ENCODE results near the gene FBLN5. TPM values are rescaled to one million over a fixed set of nuclear protein-coding genes. Genes with fewer than 3 reads are reported as not detected.
A peak's percentile ranks its signal among the peaks of the same experiment; 100 is the strongest.
"Not testable (repeated sequence)": the region's sequence is repeated elsewhere in the genome, so short reads cannot be mapped to it uniquely, and the experiment has no call there.

FBLN5 gene
- total RNA-seq, 6 experiments from 2014 or later = 6.7 to 36.3 (median 17.8) TPM

DNA sequence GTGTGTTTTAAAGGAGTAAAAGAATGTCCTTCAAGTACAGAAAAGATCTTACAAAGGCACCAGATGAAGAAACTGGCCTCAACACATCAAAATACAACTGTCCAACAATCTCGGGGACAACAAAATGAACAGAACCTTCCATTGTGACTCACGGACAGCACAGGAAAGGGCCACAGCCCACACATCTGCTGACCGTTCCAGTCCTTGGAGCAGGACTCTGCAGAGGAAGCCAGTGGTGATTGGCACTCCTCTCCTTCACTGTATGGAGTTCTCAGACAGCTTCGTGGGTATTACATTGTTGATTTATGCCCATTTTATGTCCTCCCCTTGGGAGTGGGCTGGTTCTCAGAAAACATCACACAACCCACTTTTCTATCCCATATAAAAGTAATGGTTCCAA, 47.7 kb downstream of the FBLN5 start:
- TF ChIP-seq POLR2A (IDR thresholded peaks at IDR 0.05) = no peak
- TF ChIP-seq, protein P1, sequence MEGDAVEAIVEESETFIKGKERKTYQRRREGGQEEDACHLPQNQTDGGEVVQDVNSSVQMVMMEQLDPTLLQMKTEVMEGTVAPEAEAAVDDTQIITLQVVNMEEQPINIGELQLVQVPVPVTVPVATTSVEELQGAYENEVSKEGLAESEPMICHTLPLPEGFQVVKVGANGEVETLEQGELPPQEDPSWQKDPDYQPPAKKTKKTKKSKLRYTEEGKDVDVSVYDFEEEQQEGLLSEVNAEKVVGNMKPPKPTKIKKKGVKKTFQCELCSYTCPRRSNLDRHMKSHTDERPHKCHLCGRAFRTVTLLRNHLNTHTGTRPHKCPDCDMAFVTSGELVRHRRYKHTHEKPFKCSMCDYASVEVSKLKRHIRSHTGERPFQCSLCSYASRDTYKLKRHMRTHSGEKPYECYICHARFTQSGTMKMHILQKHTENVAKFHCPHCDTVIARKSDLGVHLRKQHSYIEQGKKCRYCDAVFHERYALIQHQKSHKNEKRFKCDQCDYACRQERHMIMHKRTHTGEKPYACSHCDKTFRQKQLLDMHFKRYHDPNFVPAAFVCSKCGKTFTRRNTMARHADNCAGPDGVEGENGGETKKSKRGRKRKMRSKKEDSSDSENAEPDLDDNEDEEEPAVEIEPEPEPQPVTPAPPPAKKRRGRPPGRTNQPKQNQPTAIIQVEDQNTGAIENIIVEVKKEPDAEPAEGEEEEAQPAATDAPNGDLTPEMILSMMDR (IDR thresholded peaks at IDR 0.05) = no peak
- Histone ChIP-seq H3K27ac (no peak overlapping the region), H3K36me3 (no peaks in the 10 kb centered on the region), H3K4me1 (peaks cover 0 to 14% (median 7%) of the 10 kb centered on the region in 4 donors), H3K9me3 (no peaks in the 10 kb centered on the region), H3K4me3 (no peak overlapping the region), H3K27me3 (no peaks in the 10 kb centered on the region)
- intact Hi-C loops (cut with DNase I) = loop anchor here in 1 of 2 donors (10.0 kb wide), 1 partner anchor 245 kb away; no protein-coding TSS in a partner anchor
- ATAC-seq = no peak
- no peak for DNase-seq
- 71% methylated on average over 4 of the region's 4 CpGs for WGBS (ENCODE audit: insufficient coverage, low coverage, low lambda C conversion rate, missing lambda C conversion rate)

DNA sequence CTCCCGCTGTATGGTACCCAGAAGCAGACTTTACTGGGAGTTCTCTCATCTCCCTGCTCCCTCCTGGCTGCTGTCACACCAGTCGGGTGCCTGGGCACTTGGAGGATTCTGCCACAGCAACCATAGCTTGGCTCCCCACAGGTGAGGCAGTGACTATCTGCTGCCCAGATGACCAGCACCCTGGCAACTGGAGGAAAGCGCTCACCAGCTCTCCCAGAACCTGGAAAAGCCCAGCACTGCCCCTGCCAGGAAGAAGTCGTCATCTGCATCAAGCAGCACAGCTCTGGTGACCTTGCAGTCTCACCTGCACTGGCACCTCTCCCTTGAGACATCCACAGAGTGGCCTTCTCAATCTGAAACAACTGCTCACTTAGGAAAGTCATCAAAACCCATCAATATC, 48.3 kb downstream of the FBLN5 start:
- Histone ChIP-seq H3K4me1 (peaks cover 0 to 14% (median 7%) of the 10 kb centered on the region in 4 donors), H3K27me3 (no peaks in the 10 kb centered on the region), H3K36me3 (no peaks in the 10 kb centered on the region), H3K27ac (no peak overlapping the region), H3K9me3 (no peaks in the 10 kb centered on the region), H3K4me3 (no peak overlapping the region)
- TF ChIP-seq POLR2A (IDR thresholded peaks at IDR 0.05) = no peak
- TF ChIP-seq, protein P1 (IDR thresholded peaks at IDR 0.05) = peak in 3 of 4 donors; percentile 24 to 43 (median 27)
- DNase-seq (peak; percentile 66 to 69 (median 67)), ATAC-seq (peak in 3 of 4 donors; percentile 60 to 76 (median 63))
- intact Hi-C loops (cut with DNase I) = no loop called here
- no CpG with 5 or more reads among the region's 4 CpGs for WGBS (ENCODE audit: insufficient coverage, low coverage, low lambda C conversion rate, missing lambda C conversion rate)

DNA sequence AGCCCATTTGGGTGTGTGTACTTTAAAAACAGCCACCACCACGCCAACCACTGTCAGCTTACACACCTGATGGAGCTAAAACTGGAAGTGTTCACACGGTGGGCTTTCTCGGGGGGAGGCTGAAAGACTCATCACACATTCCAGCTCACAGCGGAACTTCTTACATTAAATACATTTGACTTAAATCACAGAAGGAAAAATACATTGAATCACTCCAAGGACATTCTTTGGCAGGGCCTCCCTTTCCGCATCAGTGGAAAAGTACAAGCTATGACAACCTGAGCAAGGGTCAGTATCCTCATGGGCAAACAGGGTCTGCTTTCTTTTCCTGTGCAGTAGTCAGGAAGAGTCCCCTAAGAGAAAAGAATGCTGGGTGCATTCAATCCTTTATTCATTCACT, 49.1 kb downstream of the FBLN5 start:
- no peak for TF ChIP-seq POLR2A (IDR thresholded peaks at IDR 0.05)
- TF ChIP-seq, protein P1 (IDR thresholded peaks at IDR 0.05) = no peak
- Histone ChIP-seq H3K27me3 (no peaks in the 10 kb centered on the region), H3K4me1 (peaks cover 0 to 14% (median 7%) of the 10 kb centered on the region in 4 donors), H3K36me3 (no peaks in the 10 kb centered on the region), H3K4me3 (no peak overlapping the region), H3K9me3 (no peaks in the 10 kb centered on the region), H3K27ac (peak overlapping the region in 1 of 3 donors; percentile 56)
- ATAC-seq = peak in 2 of 4 donors; percentile 37 to 66
- WGBS (ENCODE audit: insufficient coverage, low coverage, low lambda C conversion rate, missing lambda C conversion rate) = 85% methylated on average over 5 of the region's 5 CpGs
- intact Hi-C loops (cut with DNase I) = no loop called here
- DNase-seq = no peak

DNA sequence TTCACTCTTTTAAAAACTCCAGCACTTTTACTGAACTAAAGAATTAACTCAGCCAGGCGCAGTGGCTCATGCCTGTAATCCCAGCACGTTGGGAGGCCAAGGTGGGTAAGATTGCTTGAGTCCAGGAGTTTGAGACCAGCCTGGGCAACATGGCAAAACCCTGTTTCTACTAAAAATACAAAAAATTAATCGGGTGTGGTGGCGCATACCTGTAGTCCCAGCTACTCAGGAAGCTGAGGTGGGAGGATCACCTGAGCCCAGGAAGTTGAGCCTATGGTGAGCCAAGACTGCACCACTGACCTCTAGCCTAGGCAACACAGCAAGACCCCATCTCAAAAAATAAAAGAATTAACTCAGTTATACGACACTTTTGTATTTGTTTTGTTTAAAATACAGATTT, 49.8 kb downstream of the FBLN5 start:
- H3K4me1 ChIP-seq = peaks cover 0 to 14% (median 7%) of the 10 kb centered on the region in 4 donors
- DNase-seq; H3K27me3 ChIP-seq; H3K36me3 ChIP-seq; H3K9me3 ChIP-seq; H3K4me3 ChIP-seq; ATAC-seq; intact Hi-C loops (cut with DNase I): not testable (repeated sequence)
- 79% methylated on average over 5 of the region's 5 CpGs for WGBS (ENCODE audit: insufficient coverage, low coverage, low lambda C conversion rate, missing lambda C conversion rate)
- peak overlapping the region; percentile 34 to 56 (median 53) for H3K27ac ChIP-seq

DNA sequence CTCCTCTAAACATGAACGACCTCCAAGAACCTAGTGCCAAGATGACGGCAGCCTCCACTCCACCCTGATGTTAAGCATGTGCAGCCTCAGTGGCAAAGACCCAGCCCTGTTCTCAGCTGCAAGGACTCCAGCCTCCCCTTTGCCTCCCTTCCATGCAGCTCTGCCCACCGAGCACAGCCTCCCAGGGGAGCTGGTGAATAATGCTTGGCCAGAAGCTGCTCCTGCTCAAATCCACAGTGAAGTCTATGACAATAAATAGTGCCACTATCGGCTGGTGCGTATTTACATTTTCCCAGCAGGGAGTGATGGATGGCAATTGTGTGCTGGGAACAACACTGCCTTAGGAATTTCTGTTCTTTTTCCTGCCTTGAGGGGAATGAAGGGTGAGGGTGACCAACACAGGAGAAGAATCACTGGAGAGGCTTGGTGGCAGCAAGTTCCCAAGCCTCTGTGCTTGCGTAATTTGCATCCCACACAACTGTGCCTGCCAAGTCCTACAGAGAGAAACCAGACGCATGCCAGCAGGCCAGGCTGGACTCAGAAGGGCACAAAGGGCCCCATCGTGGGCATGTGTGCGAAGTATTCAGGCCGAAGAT, 50.3 kb downstream of the FBLN5 start:
- Histone ChIP-seq H3K4me3 (no peak overlapping the region), H3K27me3 (no peaks in the 10 kb centered on the region), H3K27ac (peak overlapping the region; percentile 34 to 56 (median 53)), H3K36me3 (no peaks in the 10 kb centered on the region), H3K9me3 (no peaks in the 10 kb centered on the region), H3K4me1 (peaks cover 0 to 14% (median 7%) of the 10 kb centered on the region in 4 donors)
- intact Hi-C loops (cut with DNase I) = no loop called here
- peak; percentile 89 to 96 (median 92) for ATAC-seq
- TF ChIP-seq POLR2A (IDR thresholded peaks at IDR 0.05) = no peak
- TF ChIP-seq, protein P1 (IDR thresholded peaks at IDR 0.05) = no peak
- peak; percentile 82 to 90 (median 86) for DNase-seq
- 27% methylated on average over 8 of the region's 10 CpGs for WGBS (ENCODE audit: insufficient coverage, low coverage, low lambda C conversion rate, missing lambda C conversion rate)

All from right lobe of liver (tissue), 6 donors.